CD4-positive, alpha-beta T cell treated with Interleukin-2 at 100 ng/mL for 4 hours (primary cell): Measurements from ENCODE around the gene DDX56.
"Not testable (repeated sequence)": the region's sequence is repeated elsewhere in the genome, so short reads cannot be mapped to it uniquely, and the experiment has no call there.

Experiments
- DNase-seq: peaks from one replicate; pipeline ENCODE4 v3.0.0-alpha.2; 2020; ENCODE audit warnings: low spot score

DDX56 gene

GRCh38 chr7:44573464-44574286 lies at the start of gene DDX56:
DDX56 (minus strand) TSS chr7:44573908; CDS start chr7:44573895, 13 bp downstream.
- DNase-seq: peak; percentile 93

- peak; percentile 67 for DNase-seq
Measured at GRCh38 chr7:44622342-44623151, 48.8 kb upstream of the DDX56 start.

- DNase-seq: no peak
Measured at GRCh38 chr7:44621750-44622103, 48.0 kb upstream of the DDX56 start.

GRCh38 chr7:44621034-44621749 lies 47.5 kb upstream of the DDX56 start:
- no peak for DNase-seq

GRCh38 chr7:44618753-44619152 lies 45.0 kb upstream of the DDX56 start:
- peak; percentile 68 for DNase-seq

GRCh38 chr7:44618045-44618444 lies 44.3 kb upstream of the DDX56 start:
- DNase-seq: no peak

GRCh38 chr7:44617225-44617890 lies 43.6 kb upstream of the DDX56 start:
- DNase-seq: peak; percentile 71

- no peak for DNase-seq
Measured at GRCh38 chr7:44616545-44616944, 42.8 kb upstream of the DDX56 start.

- no peak for DNase-seq
Measured at GRCh38 chr7:44615793-44616192, 42.1 kb upstream of the DDX56 start.

- DNase-seq: peak; percentile 65
Measured at GRCh38 chr7:44615149-44615611, 41.5 kb upstream of the DDX56 start.

GRCh38 chr7:44609829-44610228 lies 36.1 kb upstream of the DDX56 start:
- DNase-seq: no peak

GRCh38 chr7:44608916-44609648 lies 35.4 kb upstream of the DDX56 start:
- DNase-seq: no peak

- no peak for DNase-seq
Measured at GRCh38 chr7:44607141-44608068, 33.7 kb upstream of the DDX56 start.

- DNase-seq: peak; percentile 99
Measured at GRCh38 chr7:44606341-44607140, 32.8 kb upstream of the DDX56 start, which contains the start of gene OGDH. OGDH (plus strand) TSS chr7:44606627; CDS start chr7:44624344, 17,717 bp downstream.

- DNase-seq: no peak
Measured at GRCh38 chr7:44604941-44605340, 31.2 kb upstream of the DDX56 start.

- no peak for DNase-seq
Measured at GRCh38 chr7:44603193-44603592, 29.5 kb upstream of the DDX56 start.

GRCh38 chr7:44602576-44602910 lies 28.8 kb upstream of the DDX56 start:
- no peak for DNase-seq

GRCh38 chr7:44599222-44599621 lies 25.5 kb upstream of the DDX56 start:
- no peak for DNase-seq

GRCh38 chr7:44597181-44597580 lies 23.5 kb upstream of the DDX56 start:
- not testable (repeated sequence) for DNase-seq
